ENCODE data around the gene NINL. TPM values are rescaled to one million over a fixed set of nuclear protein-coding genes. Genes with fewer than 3 reads are reported as not detected.

NINL gene
- total and polyA plus RNA-seq, 4 donors: 1.9 to 3.6 (median 2.8) TPM

DNA sequence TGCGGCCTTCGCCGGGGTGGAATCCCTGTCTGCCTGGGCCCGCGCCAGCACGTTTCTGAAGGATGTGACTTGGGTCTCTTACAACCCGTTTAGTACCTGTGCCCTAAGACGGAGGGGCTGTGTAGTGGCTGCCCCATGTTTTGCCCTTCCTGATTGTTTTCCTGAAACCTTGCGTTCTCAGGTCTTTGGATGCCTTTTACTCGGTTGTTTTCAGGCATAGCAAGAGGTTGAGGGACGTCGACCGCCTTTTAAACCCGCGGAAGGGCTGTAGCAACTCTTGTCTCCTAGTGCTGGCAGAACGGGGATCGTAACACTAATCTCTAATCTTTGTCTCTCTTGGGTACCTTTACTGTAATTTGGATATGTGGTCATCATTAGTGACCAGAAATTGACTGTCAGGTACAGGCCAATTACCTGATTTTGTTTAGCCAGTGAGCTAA lies 39.2 kb upstream of the NINL start:
- Histone ChIP-seq H3K27ac (ENCODE audit: low read depth in 1 of 2, low read length in 2 of 2) (peak overlapping the region; percentile 98 to 100), H3K36me3 (ENCODE audit: control insufficient read depth in 4 of 4, insufficient read depth in 3 of 4, low read depth in 1 of 4, low read length in 3 of 4) (peaks cover 0 to 2% (median 0%) of the 10 kb centered on the region in 4 donors), H3K9ac (ENCODE audit: low read depth in 1 of 2, low read length in 2 of 2) (peak overlapping the region; percentile 40 to 98), H3K27me3 (ENCODE audit: control insufficient read depth in 4 of 4, insufficient read depth in 4 of 4, low read length in 3 of 4) (no peaks in the 10 kb centered on the region), H3K4me3 (ENCODE audit: low read depth in 1 of 3, low read length in 3 of 3) (peak overlapping the region; percentile 77 to 99 (median 96)), H3K9me3 (ENCODE audit: control insufficient read depth in 4 of 4, low read length in 3 of 4) (no peaks in the 10 kb centered on the region), H3K4me1 (ENCODE audit: control insufficient read depth in 4 of 4, insufficient read depth in 4 of 4, low read length in 3 of 4) (peaks cover 0 to 15% (median 9%) of the 10 kb centered on the region in 4 donors)
- TF ChIP-seq HNF4G (IDR thresholded peaks at IDR 0.05) (no peak), FOXA1 (IDR thresholded peaks at IDR 0.05) (no peak), SP1 (IDR thresholded peaks at IDR 0.05) (no peak), JUND (IDR thresholded peaks at IDR 0.05) (no peak), FOXA2 (IDR thresholded peaks at IDR 0.05) (no peak), NR2F2 (IDR thresholded peaks at IDR 0.05) (no peak), RAD21 (IDR thresholded peaks at IDR 0.05) (no peak)
- TF ChIP-seq, protein P1, sequence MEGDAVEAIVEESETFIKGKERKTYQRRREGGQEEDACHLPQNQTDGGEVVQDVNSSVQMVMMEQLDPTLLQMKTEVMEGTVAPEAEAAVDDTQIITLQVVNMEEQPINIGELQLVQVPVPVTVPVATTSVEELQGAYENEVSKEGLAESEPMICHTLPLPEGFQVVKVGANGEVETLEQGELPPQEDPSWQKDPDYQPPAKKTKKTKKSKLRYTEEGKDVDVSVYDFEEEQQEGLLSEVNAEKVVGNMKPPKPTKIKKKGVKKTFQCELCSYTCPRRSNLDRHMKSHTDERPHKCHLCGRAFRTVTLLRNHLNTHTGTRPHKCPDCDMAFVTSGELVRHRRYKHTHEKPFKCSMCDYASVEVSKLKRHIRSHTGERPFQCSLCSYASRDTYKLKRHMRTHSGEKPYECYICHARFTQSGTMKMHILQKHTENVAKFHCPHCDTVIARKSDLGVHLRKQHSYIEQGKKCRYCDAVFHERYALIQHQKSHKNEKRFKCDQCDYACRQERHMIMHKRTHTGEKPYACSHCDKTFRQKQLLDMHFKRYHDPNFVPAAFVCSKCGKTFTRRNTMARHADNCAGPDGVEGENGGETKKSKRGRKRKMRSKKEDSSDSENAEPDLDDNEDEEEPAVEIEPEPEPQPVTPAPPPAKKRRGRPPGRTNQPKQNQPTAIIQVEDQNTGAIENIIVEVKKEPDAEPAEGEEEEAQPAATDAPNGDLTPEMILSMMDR (IDR thresholded peaks at IDR 0.05; ENCODE audit: low read depth, low read length, missing input control): no peak
- TF ChIP-seq, protein P2, sequence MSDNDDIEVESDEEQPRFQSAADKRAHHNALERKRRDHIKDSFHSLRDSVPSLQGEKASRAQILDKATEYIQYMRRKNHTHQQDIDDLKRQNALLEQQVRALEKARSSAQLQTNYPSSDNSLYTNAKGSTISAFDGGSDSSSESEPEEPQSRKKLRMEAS (IDR thresholded peaks at IDR 0.05): no peak
- TF ChIP-seq, protein P3, sequence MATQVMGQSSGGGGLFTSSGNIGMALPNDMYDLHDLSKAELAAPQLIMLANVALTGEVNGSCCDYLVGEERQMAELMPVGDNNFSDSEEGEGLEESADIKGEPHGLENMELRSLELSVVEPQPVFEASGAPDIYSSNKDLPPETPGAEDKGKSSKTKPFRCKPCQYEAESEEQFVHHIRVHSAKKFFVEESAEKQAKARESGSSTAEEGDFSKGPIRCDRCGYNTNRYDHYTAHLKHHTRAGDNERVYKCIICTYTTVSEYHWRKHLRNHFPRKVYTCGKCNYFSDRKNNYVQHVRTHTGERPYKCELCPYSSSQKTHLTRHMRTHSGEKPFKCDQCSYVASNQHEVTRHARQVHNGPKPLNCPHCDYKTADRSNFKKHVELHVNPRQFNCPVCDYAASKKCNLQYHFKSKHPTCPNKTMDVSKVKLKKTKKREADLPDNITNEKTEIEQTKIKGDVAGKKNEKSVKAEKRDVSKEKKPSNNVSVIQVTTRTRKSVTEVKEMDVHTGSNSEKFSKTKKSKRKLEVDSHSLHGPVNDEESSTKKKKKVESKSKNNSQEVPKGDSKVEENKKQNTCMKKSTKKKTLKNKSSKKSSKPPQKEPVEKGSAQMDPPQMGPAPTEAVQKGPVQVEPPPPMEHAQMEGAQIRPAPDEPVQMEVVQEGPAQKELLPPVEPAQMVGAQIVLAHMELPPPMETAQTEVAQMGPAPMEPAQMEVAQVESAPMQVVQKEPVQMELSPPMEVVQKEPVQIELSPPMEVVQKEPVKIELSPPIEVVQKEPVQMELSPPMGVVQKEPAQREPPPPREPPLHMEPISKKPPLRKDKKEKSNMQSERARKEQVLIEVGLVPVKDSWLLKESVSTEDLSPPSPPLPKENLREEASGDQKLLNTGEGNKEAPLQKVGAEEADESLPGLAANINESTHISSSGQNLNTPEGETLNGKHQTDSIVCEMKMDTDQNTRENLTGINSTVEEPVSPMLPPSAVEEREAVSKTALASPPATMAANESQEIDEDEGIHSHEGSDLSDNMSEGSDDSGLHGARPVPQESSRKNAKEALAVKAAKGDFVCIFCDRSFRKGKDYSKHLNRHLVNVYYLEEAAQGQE (IDR thresholded peaks at IDR 0.05): no peak
- 36% methylated on average over 17 of the region's 17 CpGs for WGBS
- no peak for DNase-seq (ENCODE audit: low spot score)

DNA sequence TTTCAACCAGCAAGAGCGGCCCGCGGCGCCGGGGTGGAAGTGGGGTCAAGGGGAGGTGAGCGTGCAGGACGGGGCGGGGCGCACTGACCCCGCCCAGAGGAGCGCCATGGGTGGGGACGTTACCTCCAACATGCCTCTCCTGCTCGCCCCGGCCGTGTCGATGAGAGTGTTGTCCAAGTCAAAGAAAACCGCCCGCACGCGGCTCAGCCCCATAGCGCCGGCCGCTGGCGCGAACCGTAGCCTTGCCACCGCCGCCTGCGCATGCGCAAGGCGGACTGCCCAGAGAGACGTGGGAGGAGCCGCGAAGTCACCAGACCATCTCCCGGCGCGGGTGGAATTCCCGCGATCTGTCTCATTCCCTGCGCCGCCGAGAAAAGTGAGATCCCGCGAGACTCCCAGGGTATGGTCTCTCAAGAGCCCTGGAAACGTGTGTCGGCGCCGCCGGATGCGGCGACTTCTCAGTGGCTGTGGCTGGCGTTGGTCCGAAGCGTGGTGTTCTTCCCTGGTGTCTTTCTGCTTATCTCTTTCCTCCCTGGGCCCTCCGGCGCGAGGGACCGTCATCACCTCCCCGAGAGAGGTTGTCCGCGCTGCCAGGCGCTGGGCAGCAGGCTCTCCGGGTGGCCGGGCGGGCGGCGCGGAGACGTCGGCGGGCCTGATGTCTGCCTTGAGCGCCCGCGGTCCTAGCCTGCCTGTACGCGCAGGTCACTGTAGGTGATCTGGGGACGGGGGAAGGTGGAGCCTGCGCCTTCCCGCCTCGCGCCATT lies 38.6 kb upstream of the NINL start, which contains the start of gene NANP:
Gene NANP (minus strand): TSS at position 279 of the 764 bp plus-strand sequence. CDS start 66 bp downstream, at position 213.
- H3K9ac ChIP-seq (ENCODE audit: low read depth in 1 of 2, low read length in 2 of 2): peak within 1 kb of the TSS; percentile 95 to 98
- H3K9me3 ChIP-seq (ENCODE audit: control insufficient read depth in 4 of 4, low read length in 3 of 4): no peaks in the 10 kb centered on the region
- H3K27me3 ChIP-seq (ENCODE audit: control insufficient read depth in 4 of 4, insufficient read depth in 4 of 4, low read length in 3 of 4): no peaks in the 10 kb centered on the region
- peak; percentile 86 for DNase-seq (ENCODE audit: low spot score)
- H3K36me3 ChIP-seq (ENCODE audit: control insufficient read depth in 4 of 4, insufficient read depth in 3 of 4, low read depth in 1 of 4, low read length in 3 of 4): peaks cover 0 to 2% (median 0%) of the 10 kb centered on the region in 4 donors
- H3K4me3 ChIP-seq (ENCODE audit: low read depth in 1 of 3, low read length in 3 of 3): peak within 1 kb of the TSS; percentile 77 to 99 (median 96)
- peaks cover 0 to 15% (median 9%) of the 10 kb centered on the region in 4 donors for H3K4me1 ChIP-seq (ENCODE audit: control insufficient read depth in 4 of 4, insufficient read depth in 4 of 4, low read length in 3 of 4)
- under 1% methylated on average over 81 of the region's 81 CpGs for WGBS
- peak within 1 kb of the TSS; percentile 98 to 100 for H3K27ac ChIP-seq (ENCODE audit: low read depth in 1 of 2, low read length in 2 of 2)
- peak in 1 of 2 donors; percentile 51 for TF ChIP-seq EGR1 (IDR thresholded peaks at IDR 0.05; ENCODE audit: low read depth in 2 of 2)
- peak in 1 of 2 donors; percentile 49 for TF ChIP-seq JUND (IDR thresholded peaks at IDR 0.05)
- TF ChIP-seq RAD21 (IDR thresholded peaks at IDR 0.05): peak in 1 of 2 donors; percentile 37
- TF ChIP-seq, protein P2 (IDR thresholded peaks at IDR 0.05): peak; percentile 71
- TF ChIP-seq, protein P4, sequence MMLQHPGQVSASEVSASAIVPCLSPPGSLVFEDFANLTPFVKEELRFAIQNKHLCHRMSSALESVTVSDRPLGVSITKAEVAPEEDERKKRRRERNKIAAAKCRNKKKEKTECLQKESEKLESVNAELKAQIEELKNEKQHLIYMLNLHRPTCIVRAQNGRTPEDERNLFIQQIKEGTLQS (IDR thresholded peaks at IDR 0.05): no peak
- no peak for TF ChIP-seq FOXA2 (IDR thresholded peaks at IDR 0.05)
- peak; percentile 89 for TF ChIP-seq YY1 (IDR thresholded peaks at IDR 0.05)
- no peak for TF ChIP-seq NR2F2 (IDR thresholded peaks at IDR 0.05)
- TF ChIP-seq, protein P5, sequence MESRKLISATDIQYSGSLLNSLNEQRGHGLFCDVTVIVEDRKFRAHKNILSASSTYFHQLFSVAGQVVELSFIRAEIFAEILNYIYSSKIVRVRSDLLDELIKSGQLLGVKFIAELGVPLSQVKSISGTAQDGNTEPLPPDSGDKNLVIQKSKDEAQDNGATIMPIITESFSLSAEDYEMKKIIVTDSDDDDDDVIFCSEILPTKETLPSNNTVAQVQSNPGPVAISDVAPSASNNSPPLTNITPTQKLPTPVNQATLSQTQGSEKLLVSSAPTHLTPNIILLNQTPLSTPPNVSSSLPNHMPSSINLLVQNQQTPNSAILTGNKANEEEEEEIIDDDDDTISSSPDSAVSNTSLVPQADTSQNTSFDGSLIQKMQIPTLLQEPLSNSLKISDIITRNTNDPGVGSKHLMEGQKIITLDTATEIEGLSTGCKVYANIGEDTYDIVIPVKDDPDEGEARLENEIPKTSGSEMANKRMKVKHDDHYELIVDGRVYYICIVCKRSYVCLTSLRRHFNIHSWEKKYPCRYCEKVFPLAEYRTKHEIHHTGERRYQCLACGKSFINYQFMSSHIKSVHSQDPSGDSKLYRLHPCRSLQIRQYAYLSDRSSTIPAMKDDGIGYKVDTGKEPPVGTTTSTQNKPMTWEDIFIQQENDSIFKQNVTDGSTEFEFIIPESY (IDR thresholded peaks at IDR 0.05): peak; percentile 99
- TF ChIP-seq FOXA1 (IDR thresholded peaks at IDR 0.05): peak; percentile 19
- no peak for TF ChIP-seq HNF4A (conservative IDR thresholded peaks at IDR 0.05)
- TF ChIP-seq RXRA (IDR thresholded peaks at IDR 0.05): peak; percentile 63 to 79
- TF ChIP-seq HNF4G (IDR thresholded peaks at IDR 0.05): no peak
- peak; percentile 29 for TF ChIP-seq TAF1 (conservative IDR thresholded peaks at IDR 0.05)
- TF ChIP-seq, protein P1 (IDR thresholded peaks at IDR 0.05; ENCODE audit: low read depth, low read length, missing input control): no peak

Measured in liver (tissue), 9 donors.